HL-60/S4 (cell line): ENCODE results near the gene PCDHGA2.
"Not testable (repeated sequence)": the region's sequence is repeated elsewhere in the genome, so short reads cannot be mapped to it uniquely, and the experiment has no call there.

ENCODE experiments used
- in situ Hi-C: fragments of 300-500 bp; cut with MboI; formaldehyde crosslinking; loops from 2 replicates; pipeline ENCODE4 v1.14.3; 2022; ENCODE audit warnings: low sequenced_read_pairs

PCDHGA2 gene

GRCh38 chr5:141338538-141339306 is at the start of gene PCDHGA2:
Gene PCDHGA2 (plus strand): TSS chr5:141338760.
- in situ Hi-C loops: no loop called here

GRCh38 chr5:141298376-141298775 is 40.2 kb upstream of the PCDHGA2 start:
- in situ Hi-C loops: no loop called here

DNA sequence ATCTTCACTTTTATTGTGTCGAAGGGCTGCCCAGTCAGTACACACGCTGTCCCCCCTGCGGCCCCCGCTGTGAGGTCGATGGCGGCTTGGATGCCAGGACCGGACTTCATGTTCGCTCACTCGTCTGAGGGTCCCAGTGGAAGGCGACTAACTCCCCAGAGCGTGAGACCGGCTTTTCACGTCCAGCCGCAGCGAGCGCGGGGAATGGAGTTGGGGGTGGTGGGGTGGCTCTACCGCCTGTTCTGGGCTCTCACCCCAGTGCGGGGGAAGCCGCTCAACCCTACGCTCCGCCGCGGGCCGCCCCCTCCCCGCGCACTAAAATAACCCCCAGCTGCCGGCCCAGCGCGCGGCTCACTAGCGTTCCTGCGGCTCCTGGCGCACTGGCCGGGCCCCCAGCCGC is 34.8 kb upstream of the PCDHGA2 start, which contains the start of gene SLC25A2:
Gene SLC25A2 (minus strand): TSS at position 294 of the 400 bp plus-strand sequence. CDS start 184 bp downstream, at position 110.
- in situ Hi-C loops: no loop called here

DNA sequence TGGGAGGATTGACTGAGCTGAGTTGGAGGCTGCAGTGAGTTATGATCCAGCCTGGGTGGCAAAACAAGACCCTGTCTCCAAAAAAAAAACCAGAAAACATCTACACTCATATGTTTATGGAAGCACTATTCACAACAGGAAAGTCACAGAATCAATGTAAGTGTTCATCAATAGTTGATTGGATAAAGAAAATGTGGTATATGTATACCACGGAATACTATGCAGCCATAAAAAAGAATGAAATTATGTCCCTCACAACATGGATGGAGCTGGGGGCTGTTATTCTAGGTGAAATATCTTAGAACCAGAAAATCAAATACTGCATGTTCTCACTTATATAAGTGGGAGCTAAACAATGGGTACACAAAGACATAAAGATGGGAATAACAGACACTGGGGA is 31.9 kb upstream of the PCDHGA2 start:
- in situ Hi-C loops: no loop called here

GRCh38 chr5:141313711-141314110 is 24.8 kb upstream of the PCDHGA2 start:
- in situ Hi-C loops: no loop called here

DNA sequence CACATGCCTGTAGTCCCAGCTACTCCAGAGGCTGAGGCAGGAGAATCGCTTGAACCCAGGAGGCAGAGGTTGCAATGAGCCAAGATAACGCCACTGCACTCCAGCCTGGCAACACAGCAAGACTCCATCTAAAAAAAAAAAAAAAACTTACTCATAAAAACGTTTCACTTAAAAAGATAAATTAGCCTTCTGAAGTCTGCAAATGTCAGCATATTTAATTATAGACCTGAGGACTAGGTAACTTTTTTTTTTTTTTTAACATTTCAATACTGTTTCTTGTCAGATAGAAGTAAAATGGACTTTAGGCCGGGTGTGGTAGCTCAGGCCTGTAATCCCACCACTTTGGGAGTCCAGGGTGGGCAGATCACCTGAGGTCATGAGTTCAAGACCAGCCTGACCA is 21.6 kb upstream of the PCDHGA2 start:
- in situ Hi-C loops: not testable (repeated sequence)

GRCh38 chr5:141319202-141319601 is 19.4 kb upstream of the PCDHGA2 start:
- in situ Hi-C loops: no loop called here

DNA sequence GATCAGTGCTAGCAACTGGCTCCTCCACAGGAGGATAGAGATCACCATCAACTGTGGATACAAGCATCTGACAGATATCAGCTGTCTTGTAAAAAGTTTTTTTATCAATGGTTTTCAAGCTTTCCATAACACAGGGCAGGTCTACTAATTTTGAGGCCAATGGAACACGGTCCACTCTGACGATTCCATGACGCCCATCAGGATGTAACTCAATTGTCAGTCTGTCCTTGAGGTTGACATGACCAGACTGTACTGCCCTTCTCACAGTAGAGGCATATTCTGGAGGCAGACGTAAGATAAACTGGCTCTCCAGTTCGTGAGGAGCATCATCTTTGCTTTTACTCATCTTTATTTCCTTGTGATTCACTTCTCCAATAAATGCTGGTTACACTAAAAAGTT is 18.9 kb upstream of the PCDHGA2 start:
- in situ Hi-C loops: no loop called here

DNA sequence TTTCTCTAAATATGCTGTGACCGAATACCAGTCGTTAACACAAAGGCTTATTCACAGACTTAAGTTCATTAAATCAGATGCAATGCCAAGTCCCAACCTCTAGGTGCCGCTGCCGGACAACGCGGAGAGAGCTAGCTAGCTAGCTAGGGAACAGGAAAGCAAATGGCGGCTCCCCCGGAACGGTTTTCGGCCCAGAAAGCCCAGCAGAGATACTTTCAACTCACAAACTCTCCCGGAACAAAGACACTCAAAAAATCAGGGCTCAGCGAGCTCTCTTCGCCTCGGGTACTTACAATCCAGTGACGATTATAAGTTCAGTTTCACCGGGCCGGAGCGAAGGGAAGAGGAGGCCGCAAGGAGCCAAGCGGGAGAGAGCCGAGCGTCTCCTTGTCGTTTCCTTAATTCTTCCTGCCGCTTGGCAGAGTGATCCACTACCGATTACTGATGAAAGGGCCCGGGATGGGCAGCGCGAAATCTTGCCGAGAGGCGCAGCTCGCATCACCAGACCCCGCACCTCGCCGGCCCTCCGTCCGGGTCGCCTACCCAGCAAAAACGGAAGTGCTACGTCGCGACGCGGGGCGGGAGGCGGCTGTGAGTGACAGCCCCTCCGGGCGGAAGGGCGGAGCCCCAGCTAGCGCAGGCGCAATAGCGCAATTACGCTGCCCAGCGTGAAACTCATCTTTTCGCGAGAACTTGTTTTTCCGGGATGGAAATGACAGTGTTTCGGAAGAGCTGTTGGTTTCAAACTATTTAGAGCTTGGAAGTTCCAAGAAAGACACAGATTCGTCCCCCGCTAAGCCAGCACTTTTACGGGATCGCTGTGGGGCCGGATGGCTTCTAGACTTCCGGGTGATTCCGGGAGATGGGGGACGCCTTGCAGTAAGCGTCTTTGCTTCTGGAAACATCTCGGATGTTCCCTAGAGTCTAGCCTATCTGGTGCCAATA is 18.1 kb upstream of the PCDHGA2 start, which contains the start of gene TAF7:
Gene TAF7 (minus strand): TSS at position 560 of the 945 bp plus-strand sequence. CDS start 740 bp downstream, outside the sequence.
- in situ Hi-C loops: no loop called here

DNA sequence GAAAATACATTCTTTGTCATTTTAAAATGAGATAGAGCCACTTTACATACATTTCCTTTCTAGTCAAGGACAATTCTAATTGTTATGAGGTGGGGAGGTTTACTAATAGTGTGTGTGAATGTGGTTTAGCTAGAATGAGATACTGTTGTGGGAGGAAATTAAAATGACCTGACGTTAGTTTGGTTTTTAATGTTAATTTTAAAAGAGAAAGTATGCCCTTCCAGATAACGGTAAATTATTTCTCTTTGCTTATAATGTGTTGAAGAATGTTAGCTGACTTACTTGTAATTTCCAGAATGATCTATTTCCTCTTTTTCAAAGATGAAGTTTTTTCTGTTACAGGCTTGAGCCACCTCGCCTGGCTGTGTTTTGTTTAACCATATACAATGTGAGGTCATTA is 16.3 kb upstream of the PCDHGA2 start:
- in situ Hi-C loops: no loop called here

- in situ Hi-C loops: no loop called here
Measured at GRCh38 chr5:141326088-141326854, 12.3 kb upstream of the PCDHGA2 start.

DNA sequence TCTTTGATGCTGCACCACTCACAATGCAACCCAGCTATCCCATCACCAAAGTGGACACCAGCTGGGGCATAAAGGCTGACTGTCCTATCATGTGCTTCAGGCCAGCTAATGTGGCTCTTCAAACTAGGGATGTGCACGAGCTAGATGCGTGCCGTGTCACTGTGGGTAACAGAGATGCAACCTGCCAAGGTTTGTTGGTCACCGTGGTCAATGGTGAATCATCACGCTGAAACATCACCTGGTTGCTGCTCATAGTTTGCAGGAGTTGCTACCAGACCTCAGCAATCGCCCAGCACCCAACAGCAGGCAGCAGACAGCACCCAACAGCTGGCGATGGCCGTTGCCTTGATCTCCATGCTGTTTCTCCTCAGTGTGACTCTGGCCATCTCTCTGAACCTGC is 10.3 kb upstream of the PCDHGA2 start:
- in situ Hi-C loops: no loop called here

DNA sequence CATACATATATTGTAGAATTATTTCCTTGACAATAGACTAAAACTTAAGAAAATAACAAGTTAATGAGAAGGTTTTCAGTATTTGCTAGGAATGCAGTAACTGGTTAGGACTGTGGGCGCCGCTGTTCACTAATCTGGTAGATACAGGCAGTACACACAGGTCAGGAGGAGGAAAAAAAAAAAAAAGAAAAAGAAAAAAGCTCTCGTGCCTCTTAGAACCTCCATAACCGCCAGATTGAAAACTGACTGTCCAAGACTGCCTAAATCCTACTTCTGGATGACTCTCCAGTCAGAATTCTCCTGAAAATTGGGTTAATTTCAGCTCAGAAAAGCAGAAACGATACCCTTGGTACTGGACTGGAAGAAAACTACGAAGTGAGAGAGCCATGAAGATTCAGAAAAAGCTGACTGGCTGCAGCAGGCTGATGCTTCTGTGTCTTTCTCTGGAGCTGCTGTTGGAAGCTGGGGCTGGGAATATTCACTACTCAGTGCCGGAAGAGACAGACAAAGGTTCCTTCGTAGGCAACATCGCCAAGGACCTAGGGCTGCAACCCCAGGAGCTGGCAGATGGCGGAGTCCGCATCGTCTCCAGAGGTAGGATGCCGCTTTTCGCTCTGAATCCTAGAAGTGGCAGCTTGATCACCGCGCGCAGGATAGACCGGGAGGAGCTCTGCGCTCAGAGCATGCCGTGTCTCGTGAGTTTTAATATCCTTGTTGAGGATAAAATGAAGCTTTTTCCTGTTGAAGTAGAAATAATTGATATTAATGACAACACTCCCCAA is 8.1 kb upstream of the PCDHGA2 start, which contains the start of gene PCDHGA1:
Gene PCDHGA1 (plus strand): TSS at position 216 of the 782 bp plus-strand sequence.
- in situ Hi-C loops: no loop called here

- in situ Hi-C loops: not testable (repeated sequence)
Measured at GRCh38 chr5:141332571-141332970, 6.0 kb upstream of the PCDHGA2 start.

- in situ Hi-C loops: not testable (repeated sequence)
Measured at GRCh38 chr5:141340781-141341354, 2.3 kb downstream of the PCDHGA2 start.

DNA sequence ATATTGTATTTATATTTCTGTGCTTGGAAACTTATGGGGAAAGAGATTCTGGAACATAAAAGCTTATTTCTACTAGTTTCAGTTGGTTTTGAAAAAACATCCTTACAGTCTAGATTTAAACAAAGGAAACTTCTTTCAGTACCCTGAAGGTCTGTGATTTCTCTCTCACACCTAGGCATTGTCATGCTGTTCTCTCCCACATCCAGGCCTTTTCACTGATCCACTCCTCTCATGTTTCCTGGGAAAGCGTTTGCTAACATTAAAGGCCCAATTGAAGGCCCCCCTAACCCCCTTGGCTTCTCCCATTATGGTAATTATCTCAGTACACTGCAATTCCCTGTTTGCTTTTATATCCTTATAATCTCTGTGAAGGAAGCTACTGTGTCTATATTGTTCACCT is 4.2 kb downstream of the PCDHGA2 start:
- in situ Hi-C loops: no loop called here

DNA sequence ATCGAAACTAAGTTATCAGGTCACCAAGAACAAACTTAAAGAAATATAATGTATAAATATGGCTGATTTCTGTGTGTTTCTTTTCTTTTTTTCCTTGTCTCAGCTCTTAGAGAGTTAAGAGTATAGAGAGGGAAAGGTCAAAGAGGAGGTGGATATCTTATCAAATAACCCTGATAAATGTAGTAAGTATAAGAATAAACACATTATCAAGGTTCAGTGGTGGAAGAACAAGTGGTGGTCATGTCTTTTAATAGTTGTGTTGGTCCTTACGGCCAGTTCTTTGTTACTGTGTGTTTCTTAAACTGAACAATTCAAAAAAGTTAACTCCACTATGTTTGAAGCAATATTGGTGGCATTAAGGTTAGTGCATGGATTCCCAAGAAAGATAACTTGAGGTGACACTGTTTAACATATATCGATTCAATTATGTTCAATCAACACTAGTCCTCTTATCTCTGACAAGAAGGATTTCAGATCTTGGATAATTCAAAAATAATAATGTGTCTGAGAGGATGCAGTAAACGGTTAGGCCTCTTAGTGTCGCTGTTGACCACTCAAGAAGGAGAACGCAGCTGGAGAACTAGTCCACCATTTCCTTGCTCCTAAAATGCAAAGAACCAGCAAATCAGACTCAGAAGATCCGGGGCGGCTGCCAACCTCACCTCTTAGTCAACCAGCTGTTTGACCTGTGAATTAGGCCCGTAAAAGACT is 4.8 kb downstream of the PCDHGA2 start, which contains the start of gene PCDHGA3:
Gene PCDHGA3 (plus strand): TSS at position 588 of the 711 bp plus-strand sequence. CDS start 205 bp downstream, outside the sequence.
- in situ Hi-C loops: no loop called here

GRCh38 chr5:141343953-141344463 is 5.4 kb downstream of the PCDHGA2 start:
- in situ Hi-C loops: no loop called here

DNA sequence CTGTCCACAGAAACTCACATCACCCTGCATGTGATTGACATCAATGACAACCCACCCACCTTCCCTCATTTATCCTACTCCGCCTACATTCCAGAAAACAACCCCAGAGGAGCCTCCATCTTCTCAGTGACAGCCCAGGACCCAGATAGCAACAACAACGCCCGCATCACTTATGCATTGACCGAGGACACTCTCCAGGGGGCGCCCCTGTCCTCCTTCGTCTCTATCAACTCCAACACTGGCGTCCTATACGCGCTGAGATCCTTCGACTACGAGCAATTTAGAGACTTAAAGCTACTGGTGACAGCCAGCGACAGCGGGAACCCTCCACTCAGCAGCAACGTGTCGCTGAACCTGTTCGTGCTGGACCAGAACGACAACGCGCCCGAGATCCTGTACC is 6.8 kb downstream of the PCDHGA2 start:
- in situ Hi-C loops: no loop called here
